ENCODE measurements around the gene PICALM. TPM values are rescaled to one million over a fixed set of nuclear protein-coding genes. Genes with fewer than 3 reads are reported as not detected.

PICALM gene
- polyA plus RNA-seq, 3 donors = 62.4 to 241 (median 81.0) TPM

DNA sequence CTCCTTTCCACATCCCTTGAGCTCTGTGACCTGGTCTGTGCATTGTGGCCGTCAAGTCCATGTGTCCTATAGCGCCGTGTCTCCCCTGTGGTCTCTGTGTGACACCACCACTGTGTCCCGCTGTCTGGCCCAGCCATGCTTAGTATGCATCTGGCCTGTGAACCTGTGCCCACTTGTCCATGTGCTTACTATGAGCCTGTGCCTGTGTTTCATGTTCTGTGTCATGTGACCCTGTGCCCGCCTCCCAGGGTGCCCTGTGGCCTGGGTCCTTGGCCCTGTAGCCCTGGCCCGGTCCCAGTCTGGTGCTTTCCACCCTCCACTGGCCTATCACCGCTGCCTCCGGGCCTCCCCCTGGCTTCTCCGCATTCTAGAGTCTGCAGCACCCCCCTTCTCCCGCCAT lies 133.1 kb downstream of the PICALM start:
- Mint-ChIP-seq H3K27me3 (ENCODE audit: low read depth in 3 of 3) (peaks cover 4 to 15% (median 6%) of the 10 kb centered on the region in 3 donors), H3K9me3 (peaks cover 17 to 35% (median 18%) of the 10 kb centered on the region in 7 donors), H3K4me3 (no peak overlapping the region), H3K36me3 (peaks cover 1 to 4% of the 10 kb centered on the region in 2 donors), H3K4me1 (peaks cover 6% of the 10 kb centered on the region), H3K27ac (no peak overlapping the region)
- no peaks in the 10 kb centered on the region for H3K36me3 ChIP-seq (replicated peaks in 1 of 2; ENCODE audit: control insufficient read depth in 1 of 2, insufficient read depth in 2 of 2, low read length in 2 of 2)
- H4K20me1 ChIP-seq (ENCODE audit: insufficient read depth, low read length) = no peaks in the 10 kb centered on the region
- H3K79me2 ChIP-seq (ENCODE audit: insufficient read depth, low read length) = no peaks in the 10 kb centered on the region
- peaks cover 0 to 8% of the 10 kb centered on the region in 2 donors for H3K27me3 ChIP-seq (ENCODE audit: control insufficient read depth in 2 of 2, insufficient read depth in 2 of 2, low read length in 2 of 2)
- no peak overlapping the region for H3K4me2 ChIP-seq (replicated peaks; ENCODE audit: extremely low read depth, low read length, poor library complexity, severe bottlenecking)
- intact Hi-C loops (cut with micrococcal nuclease) = no loop called here
- WGBS (ENCODE audit: insufficient coverage) = 98% methylated on average over 10 of the region's 10 CpGs
- DNase-seq = no peak
- no peak overlapping the region for H3K9ac ChIP-seq (ENCODE audit: insufficient read depth, low read length, poor library complexity, severe bottlenecking)
- H3K9me3 ChIP-seq (replicated peaks in 1 of 2; ENCODE audit: control insufficient read depth in 1 of 2, insufficient read depth in 1 of 2, low read length in 2 of 2) = peaks cover 12 to 24% of the 10 kb centered on the region in 2 donors
- H2AFZ ChIP-seq (ENCODE audit: insufficient read depth, low read depth, low read length, poor library complexity, severe bottlenecking) = no peak overlapping the region
- H3K4me1 ChIP-seq (ENCODE audit: control insufficient read depth in 1 of 2, insufficient read depth in 2 of 2, low read length in 2 of 2) = no peaks in the 10 kb centered on the region
- TF ChIP-seq, protein P1, sequence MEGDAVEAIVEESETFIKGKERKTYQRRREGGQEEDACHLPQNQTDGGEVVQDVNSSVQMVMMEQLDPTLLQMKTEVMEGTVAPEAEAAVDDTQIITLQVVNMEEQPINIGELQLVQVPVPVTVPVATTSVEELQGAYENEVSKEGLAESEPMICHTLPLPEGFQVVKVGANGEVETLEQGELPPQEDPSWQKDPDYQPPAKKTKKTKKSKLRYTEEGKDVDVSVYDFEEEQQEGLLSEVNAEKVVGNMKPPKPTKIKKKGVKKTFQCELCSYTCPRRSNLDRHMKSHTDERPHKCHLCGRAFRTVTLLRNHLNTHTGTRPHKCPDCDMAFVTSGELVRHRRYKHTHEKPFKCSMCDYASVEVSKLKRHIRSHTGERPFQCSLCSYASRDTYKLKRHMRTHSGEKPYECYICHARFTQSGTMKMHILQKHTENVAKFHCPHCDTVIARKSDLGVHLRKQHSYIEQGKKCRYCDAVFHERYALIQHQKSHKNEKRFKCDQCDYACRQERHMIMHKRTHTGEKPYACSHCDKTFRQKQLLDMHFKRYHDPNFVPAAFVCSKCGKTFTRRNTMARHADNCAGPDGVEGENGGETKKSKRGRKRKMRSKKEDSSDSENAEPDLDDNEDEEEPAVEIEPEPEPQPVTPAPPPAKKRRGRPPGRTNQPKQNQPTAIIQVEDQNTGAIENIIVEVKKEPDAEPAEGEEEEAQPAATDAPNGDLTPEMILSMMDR (IDR thresholded peaks at IDR 0.05) = no peak
- H3K27ac ChIP-seq (ENCODE audit: low read depth in 1 of 2, low read length in 2 of 2) = no peak overlapping the region
- no peak overlapping the region for H3K4me3 ChIP-seq (replicated peaks in 1 of 3; ENCODE audit: low read depth in 2 of 3, low read length in 3 of 3)

DNA sequence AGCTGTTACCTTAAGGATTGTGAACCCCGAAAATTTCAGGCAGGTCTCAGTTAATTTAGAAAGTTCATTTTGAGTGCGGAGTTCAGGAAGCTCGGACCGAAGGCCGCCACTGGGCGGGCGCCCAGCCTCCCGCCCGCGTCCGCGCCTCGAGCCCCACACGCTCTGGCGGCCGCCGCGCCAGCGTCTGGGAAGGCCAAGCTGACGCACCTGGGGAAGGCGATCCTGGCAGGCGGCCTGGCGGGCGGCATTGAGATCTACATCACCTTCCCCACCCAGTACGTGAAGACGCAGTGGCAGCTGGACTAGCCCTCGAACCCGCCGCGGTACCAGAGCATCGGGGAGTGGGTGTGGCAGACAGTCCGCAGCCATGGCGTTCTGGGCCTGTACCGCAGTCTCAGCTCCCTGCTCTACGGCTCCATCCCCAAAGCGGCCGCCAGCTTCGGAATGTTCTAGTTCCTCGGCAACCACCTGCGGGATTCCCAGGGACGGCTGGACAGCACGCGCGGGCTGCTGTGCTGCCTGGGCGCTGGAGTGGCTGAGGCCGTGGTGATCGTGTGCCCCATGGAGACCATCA lies 134.2 kb downstream of the PICALM start:
- Mint-ChIP-seq H3K4me3 (no peak overlapping the region), H3K27ac (no peak overlapping the region), H3K4me1 (peaks cover 6% of the 10 kb centered on the region), H3K9me3 (peaks cover 17 to 35% (median 23%) of the 10 kb centered on the region in 7 donors), H3K36me3 (peaks cover 1 to 4% of the 10 kb centered on the region in 2 donors), H3K27me3 (ENCODE audit: low read depth in 3 of 3) (peaks cover 4 to 15% (median 6%) of the 10 kb centered on the region in 3 donors)
- TF ChIP-seq, protein P1 (IDR thresholded peaks at IDR 0.05) = no peak
- Histone ChIP-seq H3K4me3 (replicated peaks in 1 of 3; ENCODE audit: low read depth in 2 of 3, low read length in 3 of 3) (no peak overlapping the region), H3K4me2 (replicated peaks; ENCODE audit: extremely low read depth, low read length, poor library complexity, severe bottlenecking) (no peak overlapping the region), H4K20me1 (ENCODE audit: insufficient read depth, low read length) (no peaks in the 10 kb centered on the region), H2AFZ (ENCODE audit: insufficient read depth, low read depth, low read length, poor library complexity, severe bottlenecking) (no peak overlapping the region), H3K4me1 (ENCODE audit: control insufficient read depth in 1 of 2, insufficient read depth in 2 of 2, low read length in 2 of 2) (no peaks in the 10 kb centered on the region), H3K36me3 (replicated peaks in 1 of 2; ENCODE audit: control insufficient read depth in 1 of 2, insufficient read depth in 2 of 2, low read length in 2 of 2) (no peaks in the 10 kb centered on the region), H3K27me3 (ENCODE audit: control insufficient read depth in 2 of 2, insufficient read depth in 2 of 2, low read length in 2 of 2) (peaks cover 0 to 8% of the 10 kb centered on the region in 2 donors), H3K9ac (ENCODE audit: insufficient read depth, low read length, poor library complexity, severe bottlenecking) (no peak overlapping the region), H3K79me2 (ENCODE audit: insufficient read depth, low read length) (no peaks in the 10 kb centered on the region), H3K9me3 (replicated peaks in 1 of 2; ENCODE audit: control insufficient read depth in 1 of 2, insufficient read depth in 1 of 2, low read length in 2 of 2) (peaks cover 12 to 24% of the 10 kb centered on the region in 2 donors), H3K27ac (ENCODE audit: low read depth in 1 of 2, low read length in 2 of 2) (no peak overlapping the region)
- intact Hi-C loops (cut with micrococcal nuclease) = no loop called here
- WGBS (ENCODE audit: insufficient coverage) = 61% methylated on average over 44 of the region's 47 CpGs
- no peak for DNase-seq
